ENCODE measurements around the gene ENO3.
A peak's percentile ranks its signal among the peaks of the same experiment; 100 is the strongest.

ENO3 gene

GRCh38 chr17:4966844-4967538 lies 16.1 kb downstream of the ENO3 start:
- H3K27me3 ChIP-seq = no peaks in the 10 kb centered on the region
- peak overlapping the region; percentile 61 to 100 for H3K4me3 ChIP-seq (ENCODE audit: low read depth in 1 of 2, low read length in 1 of 2)
- H3K36me3 ChIP-seq = peaks cover 36% of the 10 kb centered on the region

GRCh38 chr17:4967539-4968485 lies 16.9 kb downstream of the ENO3 start, which contains the start of gene SPAG7:
Gene SPAG7 (minus strand): TSS chr17:4967817. CDS start chr17:4967804, 13 bp downstream.
- Histone ChIP-seq H3K4me1 (ENCODE audit: control insufficient read depth in 1 of 2, insufficient read depth in 1 of 2, low read depth in 1 of 2, low read length in 1 of 2) (peaks cover 39 to 40% of the 10 kb centered on the region in 2 experiments), H3K27ac (peak within 1 kb of the TSS; percentile 98), H3K27me3 (no peaks in the 10 kb centered on the region), H3K9me3 (no peaks in the 10 kb centered on the region), H3K36me3 (peaks cover 44% of the 10 kb centered on the region), H3K4me3 (ENCODE audit: low read depth in 1 of 2, low read length in 1 of 2) (peak within 1 kb of the TSS; percentile 61 to 100)
- TF ChIP-seq CTCF (IDR thresholded peaks at IDR 0.05) = no peak

More at GRCh38 chr17:4966844-4967538, 16.1 kb downstream of the ENO3 start:
- TF ChIP-seq CTCF (IDR thresholded peaks at IDR 0.05) = no peak
- Histone ChIP-seq H3K9me3 (no peaks in the 10 kb centered on the region), H3K27ac (peak overlapping the region; percentile 98), H3K4me1 (ENCODE audit: control insufficient read depth in 1 of 2, insufficient read depth in 1 of 2, low read depth in 1 of 2, low read length in 1 of 2) (peaks cover 32 to 35% of the 10 kb centered on the region in 2 experiments)

- peaks cover 46 to 47% of the 10 kb centered on the region in 2 experiments for H3K4me1 ChIP-seq (ENCODE audit: control insufficient read depth in 1 of 2, insufficient read depth in 1 of 2, low read depth in 1 of 2, low read length in 1 of 2)
- peak overlapping the region; percentile 61 to 100 for H3K4me3 ChIP-seq (ENCODE audit: low read depth in 1 of 2, low read length in 1 of 2)
- peak overlapping the region; percentile 98 for H3K27ac ChIP-seq
- H3K36me3 ChIP-seq = peaks cover 51% of the 10 kb centered on the region
- no peaks in the 10 kb centered on the region for H3K27me3 ChIP-seq
- no peak for TF ChIP-seq CTCF (IDR thresholded peaks at IDR 0.05)
- H3K9me3 ChIP-seq = no peaks in the 10 kb centered on the region
Observed at GRCh38 chr17:4968486-4969046, 17.6 kb downstream of the ENO3 start.

- Histone ChIP-seq H3K36me3 (peaks cover 55% of the 10 kb centered on the region), H3K9me3 (no peaks in the 10 kb centered on the region), H3K4me3 (ENCODE audit: low read depth in 1 of 2, low read length in 1 of 2) (peak overlapping the region in 1 of 2 experiments; percentile 61), H3K27me3 (no peaks in the 10 kb centered on the region), H3K27ac (peak overlapping the region; percentile 98), H3K4me1 (ENCODE audit: control insufficient read depth in 1 of 2, insufficient read depth in 1 of 2, low read depth in 1 of 2, low read length in 1 of 2) (peaks cover 52 to 53% of the 10 kb centered on the region in 2 experiments)
- TF ChIP-seq CTCF (IDR thresholded peaks at IDR 0.05) = no peak
Observed at GRCh38 chr17:4969047-4969550, 18.2 kb downstream of the ENO3 start.

- Histone ChIP-seq H3K36me3 (peaks cover 60% of the 10 kb centered on the region), H3K27ac (peak overlapping the region; percentile 98), H3K9me3 (no peaks in the 10 kb centered on the region), H3K4me1 (ENCODE audit: control insufficient read depth in 1 of 2, insufficient read depth in 1 of 2, low read depth in 1 of 2, low read length in 1 of 2) (peaks cover 54 to 56% of the 10 kb centered on the region in 2 experiments), H3K4me3 (ENCODE audit: low read depth in 1 of 2, low read length in 1 of 2) (no peak overlapping the region), H3K27me3 (no peaks in the 10 kb centered on the region)
- no peak for TF ChIP-seq CTCF (IDR thresholded peaks at IDR 0.05)
Observed at GRCh38 chr17:4969551-4970173, 18.7 kb downstream of the ENO3 start.

Measured in neutrophil (primary cell).